Prostate gland (tissue), 2 donors: Measurements from ENCODE around the gene AFM.

Experiments
- CTCF ChIP-seq, 4 experiments: fragments of 200-600 bp in 2 of 4; fragments of 450-650 bp in 2 of 4; sonication (generic) in 2 of 4; IDR thresholded peaks; 1 replicate in 3 of 4; 2 replicates in 1 of 4; pipeline ENCODE4 v1.5.1; 2016 to 2019; ENCODE audit warnings: antibody characterized with exemption in 4 of 4, mild to moderate bottlenecking in 2 of 4, moderate library complexity in 2 of 4
- POLR2A ChIP-seq: fragments of 450-650 bp; IDR thresholded peaks from one replicate; pipeline ENCODE4 v1.6.1; 2016; ENCODE audit warnings: antibody characterized with exemption, mild to moderate bottlenecking
- POLR2AphosphoS5 ChIP-seq: sonication (generic); formaldehyde crosslinking; IDR thresholded peaks from one replicate; pipeline ENCODE4 v1.6.1; 2017; ENCODE audit warnings: antibody characterized with exemption

DNA sequence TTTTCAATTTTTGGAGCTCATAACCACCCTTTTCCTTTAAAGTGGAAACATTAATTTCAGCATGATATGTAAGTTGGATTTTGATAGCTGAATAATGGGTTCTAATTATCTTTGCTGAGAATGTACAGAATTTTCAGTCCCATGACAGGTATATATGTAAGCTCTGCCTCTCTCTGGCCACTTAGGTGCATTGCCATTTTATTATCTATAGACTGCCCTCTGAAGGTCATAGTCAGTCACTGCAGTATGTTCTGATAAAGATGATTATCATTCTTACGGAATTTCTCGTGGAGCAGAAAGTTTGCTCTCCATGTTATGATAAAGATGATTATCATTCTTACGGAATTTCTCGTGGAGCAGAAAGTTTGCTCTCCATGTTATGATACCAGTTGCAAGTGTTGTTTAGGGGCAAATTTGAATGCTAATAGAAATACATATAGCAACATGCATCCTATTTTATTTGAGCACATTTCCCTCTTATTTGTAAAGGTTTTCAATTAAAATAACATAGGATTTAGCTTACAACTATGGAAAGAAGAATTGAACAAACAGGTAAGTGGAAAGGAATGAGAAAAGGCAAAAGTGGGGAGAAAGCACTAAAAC lies 35.1 kb upstream of the AFM start:
- TF ChIP-seq POLR2AphosphoS5 (no peak), CTCF (IDR thresholded peaks at IDR 0.05) (peak; percentile 16 to 71 (median 58)), POLR2A (no peak)
